Measurements from ENCODE around the gene SQSTM1.

SQSTM1 gene

GRCh38 chr5:179874136-179874535 is 53.4 kb downstream of the SQSTM1 start:
- no peak for DNase-seq (ENCODE audit: low read depth)

GRCh38 chr5:179874536-179875292 is 54.0 kb downstream of the SQSTM1 start:
- no peak for DNase-seq (ENCODE audit: low read depth)

- DNase-seq (ENCODE audit: low read depth): no peak
Measured at GRCh38 chr5:179875741-179876609, 55.3 kb downstream of the SQSTM1 start.

- no peak for DNase-seq (ENCODE audit: low read depth)
Measured at GRCh38 chr5:179876610-179876952, 55.9 kb downstream of the SQSTM1 start.

GRCh38 chr5:179878222-179879002 is 57.7 kb downstream of the SQSTM1 start:
- no peak for DNase-seq (ENCODE audit: low read depth)

- DNase-seq (ENCODE audit: low read depth): no peak
Measured at GRCh38 chr5:179879003-179879689, 58.4 kb downstream of the SQSTM1 start.

- no peak for DNase-seq (ENCODE audit: low read depth)
Measured at GRCh38 chr5:179879690-179880010, 58.9 kb downstream of the SQSTM1 start.

GRCh38 chr5:179880066-179880650 is 59.5 kb downstream of the SQSTM1 start:
- no peak for DNase-seq (ENCODE audit: low read depth)

- no peak for DNase-seq (ENCODE audit: low read depth)
Measured at GRCh38 chr5:179880848-179881590, 60.3 kb downstream of the SQSTM1 start.

- DNase-seq (ENCODE audit: low read depth): no peak
Measured at GRCh38 chr5:179882338-179882737, 61.6 kb downstream of the SQSTM1 start.

- DNase-seq (ENCODE audit: low read depth): no peak
Measured at GRCh38 chr5:179883163-179883562, 62.5 kb downstream of the SQSTM1 start.

GRCh38 chr5:179885491-179886090 is 64.9 kb downstream of the SQSTM1 start:
- DNase-seq (ENCODE audit: low read depth): no peak

GRCh38 chr5:179886190-179886911 is 65.6 kb downstream of the SQSTM1 start:
- DNase-seq (ENCODE audit: low read depth): no peak

- DNase-seq (ENCODE audit: low read depth): no peak
Measured at GRCh38 chr5:179887095-179887494, 66.4 kb downstream of the SQSTM1 start.
